ENCODE data around the gene FGD5.

The FGD5 gene

DNA sequence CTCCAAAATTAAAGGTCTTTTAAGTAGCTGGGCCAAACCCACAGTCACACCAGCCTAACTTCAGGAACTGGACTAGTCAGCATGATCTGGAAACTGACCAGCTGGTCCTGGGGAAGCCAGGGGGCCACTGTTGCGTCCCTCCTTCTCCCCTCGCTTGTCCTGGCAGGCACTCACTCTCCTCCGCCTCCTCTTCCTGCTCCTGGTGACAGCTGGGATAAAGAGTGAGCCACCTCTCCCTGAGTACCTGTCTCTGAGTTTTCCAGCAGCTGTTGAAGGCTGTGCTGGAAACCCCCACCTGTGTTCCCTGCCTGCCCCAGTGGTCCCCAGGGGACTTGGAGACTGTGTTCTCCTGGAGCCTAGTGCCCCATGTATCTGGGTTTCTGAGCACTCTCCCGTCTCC lies 56.0 kb downstream of the FGD5 start:
- DNase-seq (ENCODE audit: low read depth in 2 of 2), result no peak

DNA sequence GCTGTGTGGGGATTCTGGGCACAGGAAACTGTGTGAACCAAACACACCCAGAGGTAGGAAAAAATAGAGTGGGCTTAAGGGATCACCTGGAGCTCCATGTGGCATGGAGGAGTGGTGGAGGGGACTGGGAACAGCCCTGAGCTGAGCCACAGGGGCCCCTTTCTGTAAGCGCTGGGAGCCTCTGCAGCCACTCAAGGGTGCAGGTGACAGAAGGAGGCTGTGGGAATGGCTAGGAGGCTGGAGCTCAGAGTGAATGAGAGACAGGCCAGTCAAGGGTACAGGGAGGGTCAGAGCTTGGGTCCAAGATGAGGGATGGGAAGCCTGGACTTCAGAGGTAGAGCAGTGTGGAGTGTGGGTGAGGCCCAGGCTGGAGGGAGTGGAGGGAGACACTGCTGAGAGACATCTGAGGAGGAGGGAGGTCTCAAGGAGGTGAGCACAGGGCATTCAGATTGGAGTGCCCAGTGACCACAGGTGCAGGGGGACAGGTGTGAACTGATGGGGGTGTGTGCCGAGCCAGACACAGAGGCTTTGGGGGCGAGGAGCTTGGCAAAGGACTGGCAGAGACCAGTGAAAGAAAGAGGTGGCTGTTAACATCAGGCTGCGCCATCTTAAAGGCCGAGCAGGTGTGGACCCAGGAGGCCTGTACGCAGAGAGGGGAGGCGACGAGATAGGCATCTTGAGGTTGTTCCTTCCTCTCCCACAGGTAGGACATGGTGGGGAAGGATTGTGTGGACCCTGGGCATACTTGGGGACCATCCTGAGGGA lies 56.8 kb downstream of the FGD5 start:
- no peak for DNase-seq (ENCODE audit: low read depth in 2 of 2)

DNA sequence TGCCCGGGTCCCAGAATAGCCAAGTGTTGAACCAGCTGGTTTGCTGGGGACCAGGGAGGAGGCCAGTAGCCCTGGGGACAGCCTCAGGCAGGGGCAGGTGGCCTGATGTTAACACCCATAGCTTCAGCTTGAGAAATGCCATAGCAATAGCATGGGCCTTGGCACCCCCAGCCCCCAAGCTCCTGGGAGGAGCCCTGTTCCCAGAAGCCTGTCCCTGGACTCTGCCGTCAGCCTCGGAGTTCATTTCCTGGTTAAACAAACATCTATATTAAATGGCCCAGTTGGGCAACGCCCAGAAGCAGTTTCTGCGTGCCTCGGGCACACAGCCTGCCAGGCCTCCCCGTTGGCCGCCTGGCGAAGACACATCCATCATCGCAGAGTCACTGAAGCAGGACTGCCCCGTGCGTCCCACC lies 58.2 kb downstream of the FGD5 start:
- no peak for DNase-seq (ENCODE audit: low read depth in 2 of 2)

DNA sequence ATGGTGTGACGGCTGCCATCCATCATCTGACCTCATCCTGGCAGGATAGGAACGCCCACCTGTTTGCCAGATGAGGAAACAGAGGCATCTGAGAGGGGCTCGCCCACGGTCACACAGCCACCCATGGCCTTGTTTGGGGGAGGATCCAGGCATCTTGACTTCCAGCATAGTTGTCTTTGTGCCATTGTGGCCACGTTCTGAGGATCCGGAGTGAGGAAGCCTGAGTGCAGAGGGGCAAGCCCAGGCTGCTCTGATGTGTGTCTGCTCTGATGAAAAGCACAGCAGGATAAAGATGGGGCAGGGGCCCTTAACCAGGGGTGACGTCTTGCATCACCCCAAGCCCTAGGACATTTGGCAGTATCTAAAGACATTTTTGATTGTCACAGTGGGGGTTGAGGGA lies 58.7 kb downstream of the FGD5 start:
- DNase-seq (ENCODE audit: low read depth in 2 of 2), result no peak

DNA sequence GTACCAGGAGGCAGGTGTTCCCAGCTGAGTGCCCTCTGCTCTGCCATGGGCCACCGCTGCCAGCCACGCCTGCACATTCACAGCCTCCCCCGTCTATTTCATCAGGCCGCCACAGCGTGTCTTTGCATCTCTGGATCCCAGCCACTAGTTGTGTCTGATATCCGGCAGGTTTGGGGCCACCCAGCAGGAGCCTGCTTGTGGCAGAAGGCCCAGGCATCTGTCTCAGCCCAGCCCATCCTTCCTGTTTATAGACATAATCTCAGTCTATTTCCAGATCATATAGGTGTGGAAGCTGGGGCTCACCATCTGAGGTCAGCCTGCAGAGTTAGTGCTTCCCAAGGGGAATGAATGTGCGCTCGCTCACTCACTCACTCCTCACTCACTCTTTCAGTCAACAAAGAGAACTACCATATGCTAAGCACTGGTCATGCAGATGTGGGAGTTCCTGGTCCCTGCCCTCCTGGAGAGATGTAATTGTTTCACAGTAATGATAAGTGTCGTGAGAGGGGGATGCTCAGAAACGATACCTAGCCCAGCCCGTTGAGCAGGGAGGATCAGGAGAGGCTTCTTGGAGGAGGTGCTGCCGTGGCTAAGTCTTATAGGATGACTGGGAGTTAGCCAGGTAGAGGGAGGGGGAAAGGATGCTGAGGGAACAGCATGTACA lies 60.6 kb downstream of the FGD5 start:
- DNase-seq (ENCODE audit: low read depth in 2 of 2), result no peak

DNA sequence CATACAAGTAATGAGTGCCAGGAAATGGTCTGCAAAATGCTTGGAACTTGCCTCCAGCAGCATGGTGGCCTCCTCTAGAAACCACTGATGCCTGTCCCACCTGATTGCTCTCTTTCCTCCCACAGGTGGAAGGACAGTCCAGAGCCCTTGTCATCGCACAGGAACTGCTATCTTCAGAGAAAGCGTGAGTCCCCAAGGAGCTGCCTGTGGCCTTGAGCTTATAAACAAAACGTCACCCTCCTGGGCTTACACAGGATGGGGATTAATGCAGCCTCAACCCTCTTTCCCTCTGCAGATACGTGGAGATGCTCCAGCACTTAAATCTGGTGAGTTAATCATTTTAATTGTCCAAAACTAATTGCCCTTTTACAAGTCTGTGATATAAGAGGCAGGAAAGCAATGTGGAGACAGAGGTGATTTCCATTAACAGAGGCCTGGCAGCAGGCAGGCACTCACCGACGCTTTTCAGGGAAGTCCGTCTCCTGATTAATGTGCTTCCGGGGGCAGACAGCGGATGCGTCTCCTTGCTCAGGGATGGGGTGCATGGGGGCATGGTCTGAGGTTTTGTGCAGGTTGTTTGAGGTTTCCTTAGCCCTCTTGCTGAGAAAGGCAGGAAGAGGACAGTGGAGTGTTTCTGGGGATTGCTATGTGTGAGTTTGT lies 61.8 kb downstream of the FGD5 start:
- DNase-seq (ENCODE audit: low read depth in 2 of 2), result no peak

DNA sequence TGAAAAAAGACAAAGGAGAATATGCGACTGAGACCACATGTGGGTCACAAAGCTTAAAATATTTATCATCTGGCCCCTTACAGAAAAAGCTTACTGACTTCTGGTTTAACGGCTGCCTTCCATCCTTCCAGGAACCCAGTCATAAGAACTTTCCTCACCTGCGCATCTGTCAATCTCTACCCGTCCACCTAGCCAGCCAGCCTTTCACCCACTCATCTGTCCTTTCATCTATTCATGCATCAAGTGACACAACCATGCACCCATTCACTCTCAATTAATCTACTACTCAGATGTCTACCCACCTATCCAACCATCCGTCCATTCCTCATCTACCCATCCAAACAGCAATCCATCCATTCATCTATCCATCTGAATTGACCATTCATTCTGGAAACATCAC lies 64.5 kb downstream of the FGD5 start:
- no peak for DNase-seq (ENCODE audit: low read depth in 2 of 2)

DNA sequence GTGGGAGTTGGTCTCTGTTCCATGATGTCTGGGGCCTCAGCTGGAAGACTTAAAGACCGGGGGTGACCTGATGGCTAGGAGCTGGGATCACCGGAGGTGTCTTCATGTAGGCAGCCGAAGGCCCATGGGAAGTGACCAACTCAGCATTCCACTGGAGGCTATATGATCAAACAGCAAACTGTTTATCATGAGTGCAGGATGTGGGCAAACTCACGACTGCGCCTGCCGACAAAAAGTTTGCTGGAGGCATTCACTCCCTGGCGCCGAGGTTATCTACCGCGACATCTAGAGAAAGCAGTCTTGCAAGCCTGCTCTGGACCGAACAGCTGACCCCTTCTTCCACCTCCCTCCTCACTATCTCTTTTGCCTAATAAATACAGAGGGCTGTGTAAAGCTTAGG lies 65.9 kb downstream of the FGD5 start:
- no peak for DNase-seq (ENCODE audit: low read depth in 2 of 2)

DNA sequence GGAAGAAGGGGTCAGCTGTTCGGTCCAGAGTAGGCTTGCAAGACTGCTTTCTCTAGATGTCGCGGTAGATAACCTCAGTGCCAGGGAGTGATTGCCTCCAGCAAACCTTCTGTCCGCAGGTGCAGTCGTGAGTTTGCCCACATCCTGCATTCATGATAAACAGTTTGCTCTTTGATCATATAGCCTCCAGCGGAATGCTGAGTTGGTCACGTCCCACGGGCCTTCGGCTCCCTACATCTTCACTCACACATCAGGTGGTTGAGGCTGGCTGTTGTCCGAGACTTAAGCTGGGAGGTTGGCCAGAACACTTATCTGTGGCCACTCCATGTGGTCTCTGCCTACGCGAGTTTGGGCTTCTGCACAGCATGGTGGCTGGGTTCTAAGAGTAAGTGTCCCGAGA lies 66.5 kb downstream of the FGD5 start:
- DNase-seq (ENCODE audit: low read depth in 2 of 2), result no peak

DNA sequence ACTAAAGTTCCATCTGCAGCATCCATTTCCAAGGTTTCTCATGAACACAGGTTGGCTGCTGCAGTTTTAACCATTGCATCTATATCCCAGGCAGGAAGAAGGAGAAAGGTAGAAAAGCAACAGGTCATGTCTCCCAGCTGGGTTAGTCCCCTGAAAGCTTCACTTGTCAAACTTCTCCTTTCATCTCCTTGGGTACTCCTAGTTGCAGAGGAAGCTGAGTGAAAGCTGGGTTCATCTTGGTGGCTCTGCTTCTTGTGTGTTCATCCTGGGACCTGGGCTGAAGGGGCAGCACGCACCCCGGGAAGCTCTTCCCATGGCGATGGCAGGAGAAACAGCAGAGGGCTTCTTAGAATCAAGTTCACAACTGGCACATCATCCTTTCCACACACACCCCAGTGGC lies 67.3 kb downstream of the FGD5 start:
- no peak for DNase-seq (ENCODE audit: low read depth in 2 of 2)

DNA sequence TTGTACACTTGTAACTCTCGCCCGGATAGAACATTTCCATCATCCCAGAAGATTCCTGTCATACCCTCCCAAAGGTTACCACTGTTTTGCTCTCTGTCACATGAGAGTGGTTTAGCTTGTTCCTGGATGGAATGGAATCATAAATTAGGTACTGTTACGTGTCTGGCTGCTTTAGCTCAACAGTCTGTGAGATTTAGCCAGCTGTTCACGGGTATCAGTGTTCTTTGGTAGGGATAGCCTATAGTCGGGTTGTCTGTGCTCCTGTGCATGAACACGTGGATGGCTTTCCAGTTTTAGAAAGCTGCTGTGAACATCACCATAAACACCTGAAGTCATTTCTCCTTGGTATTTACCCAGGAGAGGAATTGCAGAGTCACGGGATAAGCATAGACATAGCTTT lies 70.4 kb downstream of the FGD5 start:
- DNase-seq (ENCODE audit: low read depth in 2 of 2), result no peak

DNA sequence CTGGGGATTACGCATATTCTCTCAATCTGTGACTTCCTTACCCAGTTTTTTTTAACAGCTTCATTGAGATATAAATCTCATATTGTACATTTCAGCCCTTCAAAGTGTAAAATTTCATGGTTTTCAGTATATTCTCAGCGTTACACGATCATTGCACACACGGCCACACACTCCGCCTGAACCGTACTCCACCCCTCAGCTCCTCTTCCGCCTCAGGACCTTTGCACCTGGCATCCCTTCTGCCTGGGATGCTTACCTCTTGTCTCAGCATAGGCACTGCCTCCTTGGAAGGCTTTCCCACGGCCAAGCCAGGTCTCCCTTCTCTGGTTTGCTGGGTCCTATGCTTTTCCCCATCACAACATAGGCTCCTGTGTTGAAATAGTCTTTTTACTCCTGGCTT lies 71.2 kb downstream of the FGD5 start:
- no peak for DNase-seq (ENCODE audit: low read depth in 2 of 2)

DNA sequence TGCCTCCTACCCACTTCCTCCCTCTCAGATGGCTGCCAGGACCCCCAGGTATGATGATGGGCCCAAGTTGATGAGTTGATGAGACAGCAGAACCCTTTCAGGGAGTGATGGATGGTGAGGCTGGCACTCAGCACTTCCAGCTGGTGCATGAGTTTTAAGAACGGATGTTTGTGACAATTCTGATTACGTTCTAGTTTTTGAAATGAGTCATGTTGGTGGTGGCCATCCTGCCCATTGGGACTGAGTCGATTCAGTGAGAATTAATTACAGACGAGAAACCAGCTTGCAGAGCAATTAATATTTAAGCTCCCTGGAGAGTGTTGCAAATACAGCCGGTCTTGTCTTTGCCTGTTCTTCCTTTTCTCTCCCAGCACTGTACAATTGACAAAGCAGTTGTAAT lies 71.7 kb downstream of the FGD5 start:
- DNase-seq (ENCODE audit: low read depth in 2 of 2), result no peak

DNA sequence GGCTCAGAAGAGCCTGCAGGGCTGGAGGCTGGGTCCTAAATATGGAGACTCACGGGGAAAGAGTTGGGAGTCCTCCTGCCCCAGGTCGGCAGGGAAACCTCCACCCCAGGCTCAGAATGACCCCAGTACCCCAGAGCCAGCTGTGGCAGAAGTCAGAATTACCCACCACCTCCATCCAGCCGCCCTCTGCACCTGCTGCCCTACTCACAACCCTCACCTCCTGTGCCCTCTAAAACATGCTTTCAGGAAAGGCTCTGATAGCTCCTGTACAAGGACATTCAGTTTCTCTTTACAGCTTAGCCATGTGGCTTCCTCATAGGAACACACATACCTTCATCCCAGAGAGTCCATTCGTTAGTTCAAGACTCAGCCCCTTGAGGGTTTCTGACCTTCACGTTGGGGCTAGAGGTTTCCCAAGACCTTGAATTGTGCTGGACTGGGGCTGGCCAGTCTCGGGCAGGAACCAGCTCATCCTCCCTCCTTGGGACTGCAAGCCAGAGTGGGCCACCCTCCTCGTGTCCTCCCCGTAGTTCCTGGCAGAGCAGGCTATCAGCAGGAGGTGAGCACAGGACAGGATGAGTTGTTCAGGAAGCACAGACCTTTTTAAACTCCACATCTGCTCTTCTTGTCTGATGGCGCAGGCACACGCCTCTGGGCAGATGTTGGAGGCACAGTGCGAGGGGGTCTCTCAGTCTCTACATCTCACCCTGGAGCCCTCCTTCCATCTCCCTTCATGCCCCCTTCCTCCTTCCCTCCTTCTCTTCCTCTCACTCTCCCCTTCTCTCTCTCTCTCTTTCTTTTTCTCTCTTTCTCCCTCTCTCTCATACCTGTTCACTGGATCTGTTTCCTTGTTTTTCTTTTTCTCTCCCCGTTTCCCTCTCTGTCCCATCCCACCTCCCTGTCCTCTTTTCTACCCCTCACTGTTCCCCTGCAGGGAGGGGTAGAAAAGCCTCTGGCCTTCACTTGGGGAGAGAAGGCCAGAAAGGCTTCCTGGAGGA lies 72.7 kb downstream of the FGD5 start:
- DNase-seq (ENCODE audit: low read depth in 2 of 2), result no peak

DNA sequence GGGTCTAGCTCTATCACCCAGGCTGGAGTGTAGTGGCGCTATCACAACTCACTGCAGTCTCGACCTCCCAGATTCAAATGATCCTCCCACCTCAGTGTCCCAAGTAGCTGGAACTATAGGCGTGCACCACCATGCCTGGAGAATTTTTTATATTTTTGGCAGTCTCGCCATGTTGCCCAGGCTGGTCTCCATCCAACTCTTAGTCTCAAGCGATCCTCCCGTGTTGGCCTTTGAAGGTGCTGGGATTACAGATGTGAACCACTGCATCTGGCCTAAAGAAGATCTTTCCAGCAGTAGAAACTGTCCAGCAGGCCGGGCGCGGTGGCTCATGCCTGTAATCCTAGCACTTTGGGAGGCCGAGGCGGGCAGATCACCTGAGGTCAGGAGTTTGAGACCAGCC lies 73.5 kb downstream of the FGD5 start:
- no peak for DNase-seq (ENCODE audit: low read depth in 2 of 2)

DNA sequence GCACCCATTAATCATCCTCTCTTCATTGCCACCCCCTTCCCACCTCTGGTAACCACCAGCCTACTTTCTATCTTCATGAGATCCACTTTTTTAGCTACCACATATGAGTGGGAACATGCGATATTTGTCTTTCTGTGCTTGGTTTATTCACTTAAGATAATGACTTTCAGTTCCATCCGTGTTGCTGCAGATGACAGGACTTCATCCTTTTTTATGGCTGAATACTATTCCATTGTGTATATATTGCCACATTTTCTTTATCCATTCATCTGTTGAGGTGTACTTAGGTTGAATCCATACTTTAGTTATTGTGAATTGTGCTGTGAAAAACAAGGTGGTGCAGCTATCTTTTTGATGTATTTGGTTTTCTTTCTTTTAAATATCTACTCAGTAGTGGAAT lies 75.3 kb downstream of the FGD5 start:
- no peak for DNase-seq (ENCODE audit: low read depth in 2 of 2)

DNA sequence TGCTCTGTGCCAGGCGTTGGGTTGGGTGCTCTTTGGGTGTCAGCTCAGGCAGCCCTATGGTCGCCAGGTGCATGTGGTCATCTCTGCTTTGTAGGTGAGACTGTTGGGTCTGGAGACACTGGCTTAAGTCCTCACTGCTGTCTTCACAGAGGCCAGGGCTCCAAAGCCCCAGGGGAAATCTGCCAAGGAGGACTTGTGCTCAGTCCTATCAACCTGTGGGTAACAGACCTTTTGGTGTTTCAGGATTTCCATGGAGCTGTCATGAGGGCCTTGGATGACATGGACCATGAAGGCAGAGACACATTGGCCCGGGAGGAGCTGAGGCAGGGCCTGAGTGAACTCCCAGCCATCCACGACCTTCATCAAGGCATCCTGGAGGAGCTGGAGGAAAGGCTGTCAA lies 78.5 kb downstream of the FGD5 start:
- no peak for DNase-seq (ENCODE audit: low read depth in 2 of 2)

DNA sequence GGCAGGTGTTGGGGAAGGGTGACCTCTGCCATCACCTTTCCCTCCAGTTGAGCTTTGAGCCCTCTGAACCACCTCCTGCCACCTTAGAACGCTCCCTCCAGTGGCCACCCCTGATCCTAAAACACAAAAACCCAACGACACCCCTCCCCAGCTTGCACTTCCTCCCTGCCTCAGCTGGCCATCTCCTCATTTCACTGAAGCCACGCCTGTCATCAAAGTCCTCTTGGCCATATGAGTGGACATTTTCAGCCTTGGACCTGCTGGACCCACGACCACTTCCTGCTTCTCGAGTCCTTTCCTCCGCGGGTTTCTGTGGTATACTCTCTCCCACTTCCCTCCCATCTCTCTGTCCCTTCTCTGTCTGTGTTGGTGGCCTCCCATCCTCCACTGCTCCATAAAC lies 80.2 kb downstream of the FGD5 start:
- DNase-seq (ENCODE audit: low read depth in 2 of 2), result no peak

DNA sequence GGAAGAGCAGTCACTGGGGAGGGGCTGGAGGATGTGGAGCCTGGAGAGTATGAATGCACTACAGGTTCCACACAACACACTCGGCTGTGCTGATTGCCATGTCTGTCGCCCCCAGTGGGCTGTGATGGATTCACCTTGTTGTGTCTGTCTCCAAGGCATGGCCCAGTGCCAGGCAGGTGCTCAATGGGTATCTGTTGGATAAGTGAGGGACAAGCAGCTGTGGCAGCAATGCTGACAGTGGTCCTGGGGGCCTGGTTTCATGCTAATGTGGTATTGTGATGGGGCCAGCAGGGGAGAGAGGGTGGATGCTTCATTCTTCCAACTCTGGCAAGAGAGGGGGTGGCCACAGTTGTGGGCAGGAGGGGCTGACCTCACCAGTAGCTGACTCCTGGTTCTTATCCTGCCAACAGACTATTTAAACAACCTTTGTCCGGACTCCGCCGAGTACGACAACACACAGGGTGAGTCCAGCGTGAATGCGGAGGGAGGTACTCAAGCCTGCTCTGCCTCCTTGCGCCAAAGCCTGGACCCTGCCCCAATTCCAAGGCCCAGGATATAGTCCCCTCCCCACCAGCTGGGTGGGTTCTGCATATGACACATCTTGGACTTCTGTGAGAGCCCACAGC lies 81.3 kb downstream of the FGD5 start:
- no peak for DNase-seq (ENCODE audit: low read depth in 2 of 2)

DNA sequence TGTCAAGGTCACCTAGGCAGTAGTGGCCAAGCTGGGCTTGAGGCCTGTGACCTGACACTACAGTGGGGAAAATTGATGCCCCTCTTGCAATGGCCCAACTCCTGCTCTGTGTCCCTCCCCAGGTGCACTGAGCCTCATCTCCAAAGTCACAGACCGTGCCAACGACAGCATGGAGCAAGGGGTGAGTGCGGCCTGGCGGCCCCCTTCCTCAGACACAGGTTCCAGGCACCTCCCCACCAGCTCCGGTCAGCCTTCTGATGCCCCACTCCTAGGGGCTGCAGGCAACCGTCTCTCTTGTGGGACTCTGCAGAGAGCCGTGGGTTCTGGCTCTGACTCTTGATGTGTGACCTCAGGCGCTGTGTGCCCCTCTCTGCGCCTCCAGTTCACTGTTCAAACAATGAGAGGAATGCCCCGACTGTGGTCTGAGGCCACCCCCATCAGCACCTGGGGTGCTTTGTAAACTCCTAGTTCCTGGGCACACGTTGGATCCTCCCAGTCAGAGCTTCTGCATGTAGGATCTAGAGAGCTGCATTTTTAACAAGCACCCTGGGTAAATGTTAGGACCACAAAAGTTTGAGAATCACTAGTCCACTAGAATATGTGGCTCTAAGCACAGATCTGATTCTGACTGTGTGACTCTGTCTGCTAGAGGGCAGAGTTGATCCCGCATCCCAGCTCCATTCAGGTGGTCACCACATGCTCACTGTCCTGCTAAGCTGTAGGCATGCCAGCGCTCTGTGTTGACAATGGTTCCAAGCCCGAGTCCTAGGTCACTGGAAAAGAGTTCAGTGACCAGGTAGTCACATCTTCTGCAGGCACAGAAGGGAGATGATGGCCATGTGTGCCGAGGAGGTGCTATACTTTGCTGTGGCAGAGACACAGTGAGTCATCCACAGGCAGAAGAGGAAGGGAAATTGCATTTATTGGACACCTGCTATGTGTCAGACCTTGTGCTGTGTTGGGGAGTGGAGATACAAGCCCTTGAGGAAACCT lies 82.4 kb downstream of the FGD5 start:
- no peak for DNase-seq (ENCODE audit: low read depth in 2 of 2)
